ENCODE data around the gene SMAD1. TPM values are rescaled to one million over a fixed set of nuclear protein-coding genes. Genes with fewer than 3 reads are reported as not detected.
A peak's percentile ranks its signal among the peaks of the same experiment; 100 is the strongest.

SMAD1 gene
- total RNA-seq, 1 experiment from 2014 or later, result 21.1 TPM

DNA sequence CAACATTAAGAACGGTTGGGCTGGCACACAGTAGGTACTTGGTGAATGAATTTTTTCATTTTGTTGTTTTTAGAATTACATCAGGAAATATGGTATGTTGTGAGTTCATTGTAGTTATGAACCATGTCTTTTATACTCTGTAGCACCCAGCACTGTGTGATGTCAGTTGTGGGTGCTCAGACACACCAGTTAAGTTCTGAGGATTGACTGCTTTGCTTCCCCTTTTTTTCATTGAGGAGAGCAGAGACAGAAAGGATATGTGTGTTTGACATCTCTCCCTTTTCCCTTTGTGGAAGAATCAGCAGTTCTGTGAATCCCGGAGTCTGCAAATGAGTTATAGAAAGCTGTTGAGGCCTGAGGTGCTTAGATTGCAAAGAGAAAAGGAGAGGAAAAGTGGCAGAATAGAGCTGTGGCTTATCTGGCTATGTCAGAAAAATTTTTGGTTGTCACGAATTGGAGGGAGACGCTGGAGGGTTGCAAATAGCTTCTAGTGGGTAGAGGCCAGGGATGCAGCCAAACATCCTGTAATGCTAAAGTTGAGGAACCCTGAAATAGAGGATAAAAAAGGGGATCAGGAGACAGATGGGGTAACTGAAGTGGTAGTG lies 13.1 kb downstream of the SMAD1 start:
- Histone ChIP-seq H3K4me2 (ENCODE audit: insufficient read depth, insufficient read length, low read length) (no peak overlapping the region), H2BK12ac (ENCODE audit: insufficient read length, low read depth, low read length) (no peak overlapping the region), H3K79me1 (ENCODE audit: insufficient read depth, low read depth, low read length, poor library complexity, severe bottlenecking) (no peaks in the 10 kb centered on the region), H3K18ac (ENCODE audit: insufficient read length, low read depth, low read length) (no peak overlapping the region), H3K27me3 (ENCODE audit: insufficient read depth, low read length) (no peaks in the 10 kb centered on the region), H2BK15ac (ENCODE audit: low read depth, low read length) (no peak overlapping the region), H3K4ac (ENCODE audit: low read depth, low read length) (no peak overlapping the region), H2BK120ac (ENCODE audit: low read depth, low read length, poor library complexity, severe bottlenecking) (no peak overlapping the region), H2BK5ac (ENCODE audit: insufficient read length, low read length) (no peak overlapping the region), H3K9me3 (ENCODE audit: control insufficient read depth, low read depth, low read length) (no peaks in the 10 kb centered on the region), H4K5ac (ENCODE audit: insufficient read length, low read depth, low read length) (no peak overlapping the region), H4K20me1 (ENCODE audit: control insufficient read depth, insufficient read depth, insufficient read length) (no peaks in the 10 kb centered on the region), H3K14ac (ENCODE audit: insufficient read depth, low read length) (no peak overlapping the region), H3K23me2 (ENCODE audit: insufficient read length, low read depth, low read length, poor library complexity, severe bottlenecking) (no peaks in the 10 kb centered on the region), H2AFZ (ENCODE audit: low read length) (no peak overlapping the region), H3T11ph (ENCODE audit: low read length) (no peak overlapping the region), H3K27ac (ENCODE audit: insufficient read length, low read depth, low read length) (no peak overlapping the region), H3K4me1 (ENCODE audit: insufficient read depth, low read length) (no peaks in the 10 kb centered on the region; the same call in 1 of the 2 replicates), H3K56ac (ENCODE audit: insufficient read length, low read depth, low read length) (no peak overlapping the region), H2BK20ac (ENCODE audit: low read depth, low read length, poor library complexity, severe bottlenecking) (no peak overlapping the region), H3K23ac (ENCODE audit: insufficient read length, low read depth, low read length) (no peak overlapping the region), H3K9ac (ENCODE audit: extremely low read depth, insufficient read length, low read length) (no peak overlapping the region), H4K8ac (replicated peaks; ENCODE audit: insufficient read length, low read depth, low read length) (no peak overlapping the region), H2AK5ac (ENCODE audit: insufficient read length, low read length) (no peak overlapping the region), H3K79me2 (ENCODE audit: insufficient read depth, low read length) (peaks cover 2% of the 10 kb centered on the region; the same call in 1 of the 2 replicates), H4K91ac (ENCODE audit: insufficient read length, low read depth, low read length) (no peak overlapping the region)
- H3K9me3 Mint-ChIP-seq, result no peaks in the 10 kb centered on the region
- WGBS (ENCODE audit: extremely low coverage, insufficient read length, low lambda C conversion rate), result no CpG with 5 or more reads among the region's 4 CpGs
- DNase-seq, result no peak
- H3K4me3 Mint-ChIP-seq, result no peak overlapping the region
- H3K27me3 Mint-ChIP-seq (ENCODE audit: low read depth), result no peaks in the 10 kb centered on the region
- TF ChIP-seq, protein P1, sequence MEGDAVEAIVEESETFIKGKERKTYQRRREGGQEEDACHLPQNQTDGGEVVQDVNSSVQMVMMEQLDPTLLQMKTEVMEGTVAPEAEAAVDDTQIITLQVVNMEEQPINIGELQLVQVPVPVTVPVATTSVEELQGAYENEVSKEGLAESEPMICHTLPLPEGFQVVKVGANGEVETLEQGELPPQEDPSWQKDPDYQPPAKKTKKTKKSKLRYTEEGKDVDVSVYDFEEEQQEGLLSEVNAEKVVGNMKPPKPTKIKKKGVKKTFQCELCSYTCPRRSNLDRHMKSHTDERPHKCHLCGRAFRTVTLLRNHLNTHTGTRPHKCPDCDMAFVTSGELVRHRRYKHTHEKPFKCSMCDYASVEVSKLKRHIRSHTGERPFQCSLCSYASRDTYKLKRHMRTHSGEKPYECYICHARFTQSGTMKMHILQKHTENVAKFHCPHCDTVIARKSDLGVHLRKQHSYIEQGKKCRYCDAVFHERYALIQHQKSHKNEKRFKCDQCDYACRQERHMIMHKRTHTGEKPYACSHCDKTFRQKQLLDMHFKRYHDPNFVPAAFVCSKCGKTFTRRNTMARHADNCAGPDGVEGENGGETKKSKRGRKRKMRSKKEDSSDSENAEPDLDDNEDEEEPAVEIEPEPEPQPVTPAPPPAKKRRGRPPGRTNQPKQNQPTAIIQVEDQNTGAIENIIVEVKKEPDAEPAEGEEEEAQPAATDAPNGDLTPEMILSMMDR (conservative IDR thresholded peaks at IDR 0.05), result no peak
- peaks cover 11 to 13% of the 10 kb centered on the region in 2 experiments for H3K4me1 Mint-ChIP-seq
- H3K36me3 Mint-ChIP-seq (ENCODE audit: insufficient read depth in 1 of 3, low read depth in 3 of 3), result no peaks in the 10 kb centered on the region
- H3K27ac Mint-ChIP-seq, result peak overlapping the region in 1 of 3 experiments; percentile 49; a peak in 2 of 7 replicates
